GM19455 (cell line): Measurements from ENCODE around the gene HNRNPUL2.
"Not testable (repeated sequence)": the region's sequence is repeated elsewhere in the genome, so short reads cannot be mapped to it uniquely, and the experiment has no call there.

Experiments
- ATAC-seq: cut with Tn5 transposase; IDR thresholded peaks from one replicate; pipeline ENCODE4 v1.9.1; 2021; ENCODE audit not compliant: unreplicated experiment

HNRNPUL2 gene

GRCh38 chr11:62705880-62706849, 21.1 kb downstream of the HNRNPUL2 start:
- ATAC-seq: peak; percentile 61

GRCh38 chr11:62705413-62705812, 21.8 kb downstream of the HNRNPUL2 start:
- no peak for ATAC-seq

GRCh38 chr11:62703921-62704320, 23.3 kb downstream of the HNRNPUL2 start:
- ATAC-seq: not testable (repeated sequence)

- ATAC-seq: no peak
Observed at GRCh38 chr11:62702246-62702645, 25.0 kb downstream of the HNRNPUL2 start.

GRCh38 chr11:62694455-62695167, 32.6 kb downstream of the HNRNPUL2 start:
- ATAC-seq: no peak

GRCh38 chr11:62693624-62694023, 33.6 kb downstream of the HNRNPUL2 start:
- not testable (repeated sequence) for ATAC-seq

- ATAC-seq: no peak
Observed at GRCh38 chr11:62689421-62690183, 37.7 kb downstream of the HNRNPUL2 start, which contains the start of gene LRRN4CL. LRRN4CL (minus strand) TSS chr11:62689530; CDS start chr11:62688508, 1,022 bp downstream.

GRCh38 chr11:62688491-62688890, 38.8 kb downstream of the HNRNPUL2 start:
- ATAC-seq: no peak

- no peak for ATAC-seq
Observed at GRCh38 chr11:62687508-62688396, 39.5 kb downstream of the HNRNPUL2 start.

GRCh38 chr11:62682518-62682917, 44.7 kb downstream of the HNRNPUL2 start:
- ATAC-seq: no peak

GRCh38 chr11:62680825-62681240, 46.4 kb downstream of the HNRNPUL2 start:
- no peak for ATAC-seq

- peak; percentile 81 for ATAC-seq
Observed at GRCh38 chr11:62678770-62679696, 48.2 kb downstream of the HNRNPUL2 start, which contains the start of gene UBXN1. UBXN1 (minus strand) TSS chr11:62679073; CDS start chr11:62678923, 150 bp downstream.

- ATAC-seq: no peak
Observed at GRCh38 chr11:62678433-62678769, 48.9 kb downstream of the HNRNPUL2 start.

- no peak for ATAC-seq
Observed at GRCh38 chr11:62677714-62678113, 49.5 kb downstream of the HNRNPUL2 start.

- no peak for ATAC-seq
Observed at GRCh38 chr11:62677156-62677555, 50.1 kb downstream of the HNRNPUL2 start.

- no peak for ATAC-seq
Observed at GRCh38 chr11:62676698-62677097, 50.6 kb downstream of the HNRNPUL2 start.

- not testable (repeated sequence) for ATAC-seq
Observed at GRCh38 chr11:62675415-62675814, 51.8 kb downstream of the HNRNPUL2 start.

GRCh38 chr11:62673196-62673525, 54.1 kb downstream of the HNRNPUL2 start:
- ATAC-seq: no peak
